ENCODE results near the gene PPFIA3. TPM values are rescaled to one million over a fixed set of nuclear protein-coding genes. Genes with fewer than 3 reads are reported as not detected.

PPFIA3 gene
- total RNA-seq, 4 donors from 2014 or later = 1.9 to 4.1 (median 3.0) TPM

DNA sequence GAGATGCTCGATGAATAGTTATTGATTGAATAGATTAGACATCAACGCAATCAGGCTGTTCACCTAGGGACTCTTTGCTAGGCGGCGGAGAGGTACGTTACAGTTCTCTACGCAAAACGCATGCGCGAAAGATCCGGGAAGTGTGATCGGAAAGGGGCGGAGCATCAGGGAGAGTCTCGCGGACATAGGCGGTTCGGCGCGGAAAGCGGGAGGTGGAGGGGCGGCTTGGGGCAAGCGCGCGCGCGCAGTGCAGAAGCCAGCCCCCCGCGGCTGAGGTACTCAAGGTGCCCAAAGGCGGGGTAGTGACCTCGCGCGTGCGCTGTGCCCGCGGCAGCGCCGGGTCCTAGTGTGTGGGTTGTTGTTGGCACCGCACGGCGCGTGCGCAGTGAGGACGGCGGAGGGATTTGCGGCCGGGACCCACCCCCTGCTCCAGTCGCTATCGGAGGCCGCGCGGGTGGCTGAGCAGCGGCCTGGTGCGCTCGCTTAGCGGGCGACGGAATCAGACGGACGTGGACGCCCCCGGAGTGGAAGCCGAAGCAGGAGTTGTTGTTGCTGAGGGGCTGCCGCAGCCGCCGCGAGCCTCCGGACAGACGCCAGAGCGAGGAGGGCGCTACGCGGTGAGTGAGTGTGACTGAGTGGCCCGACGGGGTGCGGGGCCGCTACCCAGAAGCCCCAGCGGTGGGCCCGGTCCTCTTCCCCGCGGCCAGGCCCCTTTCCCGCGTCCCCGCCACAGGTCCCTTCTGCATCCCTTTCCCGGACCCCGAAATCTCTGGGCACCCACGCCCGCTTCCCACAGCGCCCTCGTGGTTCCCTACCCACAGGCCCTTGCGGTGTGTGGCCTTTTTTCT lies 34.1 kb upstream of the PPFIA3 start, which contains the start of gene SNRNP70:
TSS of gene SNRNP70 (plus strand) at position 432 of the 848 bp plus-strand sequence. CDS start 964 bp downstream, outside the sequence.
- in situ Hi-C loops (cut with MboI; ENCODE audit: low sequenced_read_pairs in 4 of 4) = loop anchor here in 1 of 4 donors (10.0 kb wide), 1 partner anchor 120 kb away; no protein-coding TSS in a partner anchor
- intact Hi-C loops (cut with DNase I; ENCODE audit: low total_unique reads) = loop anchor here (1.0 kb wide), 1 partner anchor 10 kb away; no protein-coding TSS in a partner anchor

GRCh38 chr19:49085868-49086232 lies 33.5 kb upstream of the PPFIA3 start:
- DNase-seq (no peak), ATAC-seq (no peak)
- TF ChIP-seq POLR2A (IDR thresholded peaks at IDR 0.05) = no peak
- TF ChIP-seq CTCF (IDR thresholded peaks at IDR 0.05 in 4 of 5, conservative IDR thresholded peaks at IDR 0.05 in 1 of 5) = no peak
- no peaks in the 10 kb centered on the region for H3K9me3 ChIP-seq
- in situ Hi-C loops (cut with MboI; ENCODE audit: low sequenced_read_pairs in 4 of 4) = loop anchor here in 1 of 4 donors (10.0 kb wide), 1 partner anchor 119 kb away; no protein-coding TSS in a partner anchor
- no peaks in the 10 kb centered on the region for H3K27me3 ChIP-seq
- intact Hi-C loops (cut with DNase I; ENCODE audit: low total_unique reads) = loop anchor here (1.0 kb wide), 1 partner anchor 11 kb away; no protein-coding TSS in a partner anchor
- H3K4me3 ChIP-seq = peak overlapping the region; percentile 88 to 99 (median 92)
- H3K36me3 ChIP-seq = peaks cover 0 to 24% of the 10 kb centered on the region in 2 donors
- peak overlapping the region; percentile 90 to 98 (median 92) for H3K27ac ChIP-seq
- H3K4me1 ChIP-seq = peaks cover 18 to 26% of the 10 kb centered on the region in 2 donors

More for the DNA sequence above, 34.1 kb upstream of the PPFIA3 start, which contains the start of gene SNRNP70:
- TF ChIP-seq CTCF (IDR thresholded peaks at IDR 0.05 in 4 of 5, conservative IDR thresholded peaks at IDR 0.05 in 1 of 5) = peak in 2 of 5 experiments; percentile 18 to 53
- peak; percentile 86 to 92 for TF ChIP-seq POLR2A (IDR thresholded peaks at IDR 0.05)
- Histone ChIP-seq H3K4me1 (peaks cover 18 to 26% of the 10 kb centered on the region in 2 donors), H3K4me3 (peak within 1 kb of the TSS; percentile 88 to 99 (median 92)), H3K36me3 (peaks cover 0 to 18% of the 10 kb centered on the region in 2 donors), H3K27me3 (no peaks in the 10 kb centered on the region), H3K27ac (peak within 1 kb of the TSS; percentile 90 to 98 (median 92)), H3K9me3 (no peaks in the 10 kb centered on the region)
- DNase-seq (peak; percentile 99), ATAC-seq (peak; percentile 90 to 94)

DNA sequence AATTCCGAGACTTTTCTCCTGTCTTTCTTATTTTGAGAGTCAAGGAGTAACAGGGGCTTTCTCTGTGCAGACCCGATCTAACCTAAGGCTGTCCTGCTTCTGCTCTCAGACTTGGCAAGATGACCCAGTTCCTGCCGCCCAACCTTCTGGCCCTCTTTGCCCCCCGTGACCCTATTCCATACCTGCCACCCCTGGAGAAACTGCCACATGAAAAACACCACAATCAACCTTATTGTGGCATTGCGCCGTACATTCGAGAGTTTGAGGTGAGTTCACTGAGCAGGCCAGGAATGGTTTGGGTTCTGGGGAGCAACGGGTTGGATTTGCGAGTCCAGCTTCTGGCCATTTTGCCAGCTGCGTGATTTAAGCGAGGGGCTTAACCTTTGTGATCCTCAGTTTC lies 33.0 kb upstream of the PPFIA3 start:
- Histone ChIP-seq H3K9me3 (no peaks in the 10 kb centered on the region), H3K27me3 (no peaks in the 10 kb centered on the region), H3K4me1 (peaks cover 18 to 26% of the 10 kb centered on the region in 2 donors), H3K27ac (peak overlapping the region; percentile 90 to 98 (median 92)), H3K4me3 (peak overlapping the region; percentile 88 to 99 (median 92)), H3K36me3 (peaks cover 0 to 28% of the 10 kb centered on the region in 2 donors)
- ATAC-seq = no peak
- DNase-seq = no peak
- in situ Hi-C loops (cut with MboI; ENCODE audit: low sequenced_read_pairs in 4 of 4) (loop anchor here in 1 of 4 donors (10.0 kb wide), 1 partner anchor 119 kb away; no protein-coding TSS in a partner anchor), intact Hi-C loops (cut with DNase I; ENCODE audit: low total_unique reads) (no loop called here)
- TF ChIP-seq POLR2A (IDR thresholded peaks at IDR 0.05) (no peak), CTCF (IDR thresholded peaks at IDR 0.05 in 4 of 5, conservative IDR thresholded peaks at IDR 0.05 in 1 of 5) (no peak)

GRCh38 chr19:49091391-49092038 lies 27.8 kb upstream of the PPFIA3 start:
- H3K4me1 ChIP-seq = peaks cover 34 to 38% of the 10 kb centered on the region in 2 donors
- intact Hi-C loops (cut with DNase I; ENCODE audit: low total_unique reads) (no loop called here), in situ Hi-C loops (cut with MboI; ENCODE audit: low sequenced_read_pairs in 4 of 4) (loop anchor here in 1 of 4 donors (10.0 kb wide), 1 partner anchor 113 kb away; no protein-coding TSS in a partner anchor)
- no peak for DNase-seq
- H3K9me3 ChIP-seq = no peaks in the 10 kb centered on the region
- no peak overlapping the region for H3K27ac ChIP-seq
- ATAC-seq = no peak
- TF ChIP-seq POLR2A (IDR thresholded peaks at IDR 0.05) (no peak), CTCF (IDR thresholded peaks at IDR 0.05 in 4 of 5, conservative IDR thresholded peaks at IDR 0.05 in 1 of 5) (no peak)
- H3K36me3 ChIP-seq = peaks cover 0 to 58% of the 10 kb centered on the region in 2 donors
- H3K4me3 ChIP-seq = no peak overlapping the region
- H3K27me3 ChIP-seq = no peaks in the 10 kb centered on the region

Data from gastrocnemius medialis (tissue), 4 donors.